Trophoblast cell (in vitro differentiated cells and primary cell): ENCODE measurements around the gene FMO4.

Experiments used
- DNase-seq, 2 donors: peaks; one replicate each; pipeline ENCODE4 v3.0.0-alpha.2; 2016
- H2AFZ ChIP-seq: 2 replicates; pipeline ENCODE4 v1.6.1; 2013; ENCODE audit warnings: low read length, moderate library complexity, mild to moderate bottlenecking; ENCODE audit not compliant: insufficient read depth, poor library complexity
- H2AK5ac ChIP-seq: 2 replicates; pipeline ENCODE4 v1.6.1; 2013; ENCODE audit warnings: mild to moderate bottlenecking, low read length
- H2BK120ac ChIP-seq: 2 replicates; pipeline ENCODE4 v1.6.1; 2013; ENCODE audit warnings: low read length, mild to moderate bottlenecking, moderate library complexity; ENCODE audit not compliant: insufficient read depth, poor library complexity
- H2BK12ac ChIP-seq: 2 replicates; pipeline ENCODE4 v1.6.1; 2013; ENCODE audit warnings: mild to moderate bottlenecking, low read length, moderate library complexity
- H2BK5ac ChIP-seq: 2 replicates; pipeline ENCODE4 v1.6.1; 2013; ENCODE audit warnings: low read length, low read depth, moderate library complexity, mild to moderate bottlenecking; ENCODE audit not compliant: poor library complexity
- H3K14ac ChIP-seq: 2 replicates; pipeline ENCODE4 v1.6.1; 2013; ENCODE audit warnings: mild to moderate bottlenecking, low read length
- H3K18ac ChIP-seq: 2 replicates; pipeline ENCODE4 v1.6.1; 2013; ENCODE audit warnings: mild to moderate bottlenecking, low read length
- H3K23ac ChIP-seq: 2 replicates; pipeline ENCODE4 v1.6.1; 2013; ENCODE audit warnings: low read length
- H3K27ac ChIP-seq: 2 replicates; pipeline ENCODE4 v1.5.1; 2013; ENCODE audit warnings: low read depth, mild to moderate bottlenecking, inconsistent platforms, low read length, moderate library complexity
- H3K27me3 ChIP-seq: 2 replicates; pipeline ENCODE4 v1.6.1; 2013; ENCODE audit warnings: inconsistent platforms, mild to moderate bottlenecking, low read length, moderate library complexity; ENCODE audit not compliant: insufficient read depth
- H3K36me3 ChIP-seq, 2 experiments: 1 replicate in 1 of 2; 2 replicates in 1 of 2; pipeline ENCODE4 v1.6.1; 2013; ENCODE audit warnings: low read length in 2 of 2, mild to moderate bottlenecking in 2 of 2, moderate library complexity in 1 of 2; ENCODE audit not compliant: insufficient read depth in 2 of 2, control insufficient read depth in 1 of 2
- H3K4ac ChIP-seq: 2 replicates; pipeline ENCODE4 v1.6.1; 2013; ENCODE audit warnings: low read depth, mild to moderate bottlenecking, low read length, moderate library complexity
- H3K4me1 ChIP-seq, 2 experiments: 1 replicate in 1 of 2; 2 replicates in 1 of 2; pipeline ENCODE4 v1.6.1; 2013; ENCODE audit warnings: low read length in 2 of 2, mild to moderate bottlenecking in 2 of 2, moderate library complexity in 1 of 2; ENCODE audit not compliant: insufficient read depth in 2 of 2, control insufficient read depth in 1 of 2
- H3K4me2 ChIP-seq: 2 replicates; pipeline ENCODE4 v1.6.1; 2013; ENCODE audit warnings: inconsistent platforms, mild to moderate bottlenecking, low read length, moderate library complexity
- H3K4me3 ChIP-seq: 2 replicates; pipeline ENCODE4 v1.5.1; 2013; ENCODE audit warnings: mild to moderate bottlenecking, low read depth, low read length, inconsistent platforms
- H3K79me1 ChIP-seq: one replicate; pipeline ENCODE4 v1.6.1; 2013; ENCODE audit warnings: low read length
- H3K79me2 ChIP-seq: 2 replicates; pipeline ENCODE4 v1.6.1; 2013; ENCODE audit warnings: low read length, mild to moderate bottlenecking; ENCODE audit not compliant: control insufficient read depth, insufficient read depth, poor library complexity
- H3K9ac ChIP-seq: 2 replicates; pipeline ENCODE4 v1.6.1; 2013; ENCODE audit warnings: mild to moderate bottlenecking, low read length
- H3K9me3 ChIP-seq: 2 replicates; pipeline ENCODE4 v1.6.1; 2013; ENCODE audit warnings: low read depth, mild to moderate bottlenecking, control low read depth, inconsistent platforms, low read length; ENCODE audit not compliant: insufficient read depth
- H4K12ac ChIP-seq: 2 replicates; pipeline ENCODE4 v1.6.1; 2013; ENCODE audit warnings: low read depth, mild to moderate bottlenecking, low read length, moderate library complexity
- H4K8ac ChIP-seq: 2 replicates; pipeline ENCODE4 v1.6.1; 2013; ENCODE audit warnings: low read depth, mild to moderate bottlenecking, low read length, moderate library complexity
- H4K91ac ChIP-seq: one replicate; pipeline ENCODE4 v1.6.1; 2013; ENCODE audit warnings: low read depth, mild to moderate bottlenecking, low read length, moderate library complexity
- WGBS: extraction: QIAGEN DNeasy Blood & Tissue Kit; methylation state at CpG from one replicate; pipeline ENCODE4 v1.1.7; 2013; ENCODE audit warnings: missing lambda C conversion rate; ENCODE audit not compliant: insufficient read length, insufficient coverage; ENCODE audit errors: extremely low coverage; 5-methylcytosine and 5-hydroxymethylcytosine counted together

FMO4 gene

GRCh38 chr1:171280599-171280998 is 33.4 kb upstream of the FMO4 start:
- Histone ChIP-seq H3K4me3 (no peak overlapping the region), H3K36me3 (no peaks in the 10 kb centered on the region), H3K9me3 (no peaks in the 10 kb centered on the region), H2AK5ac (no peak overlapping the region), H4K91ac (no peak overlapping the region), H3K4me2 (no peak overlapping the region), H2AFZ (no peak overlapping the region), H3K9ac (no peak overlapping the region), H3K4me1 (peaks cover 0 to 3% of the 10 kb centered on the region in 2 experiments), H3K4ac (no peak overlapping the region), H3K27ac (no peak overlapping the region), H2BK120ac (no peak overlapping the region), H3K23ac (no peak overlapping the region), H4K8ac (no peak overlapping the region), H2BK5ac (no peak overlapping the region), H3K27me3 (no peaks in the 10 kb centered on the region), H4K12ac (no peak overlapping the region), H2BK12ac (no peak overlapping the region), H3K18ac (no peak overlapping the region), H3K79me1 (no peaks in the 10 kb centered on the region), H3K79me2 (no peaks in the 10 kb centered on the region), H3K14ac (no peak overlapping the region)
- no CpG with 5 or more reads among the region's 7 CpGs for WGBS
- DNase-seq = no peak

- H3K27ac ChIP-seq = no peak overlapping the region
- H2AFZ ChIP-seq = no peak overlapping the region
- no peak overlapping the region for H3K9ac ChIP-seq
- H2BK5ac ChIP-seq = no peak overlapping the region
- no peak overlapping the region for H3K23ac ChIP-seq
- H2AK5ac ChIP-seq = no peak overlapping the region
- no peak overlapping the region for H3K4me3 ChIP-seq
- H3K36me3 ChIP-seq = no peaks in the 10 kb centered on the region
- no peak overlapping the region for H3K18ac ChIP-seq
- no peaks in the 10 kb centered on the region for H3K9me3 ChIP-seq
- H4K8ac ChIP-seq = no peak overlapping the region
- H3K4me1 ChIP-seq = no peaks in the 10 kb centered on the region
- no peak for DNase-seq
- H4K91ac ChIP-seq = no peak overlapping the region
- H3K27me3 ChIP-seq = no peaks in the 10 kb centered on the region
- H3K4ac ChIP-seq = no peak overlapping the region
- no peak overlapping the region for H3K14ac ChIP-seq
- no CpG with 5 or more reads among the region's 4 CpGs for WGBS
- H4K12ac ChIP-seq = no peak overlapping the region
- no peak overlapping the region for H2BK12ac ChIP-seq
- H3K79me2 ChIP-seq = no peaks in the 10 kb centered on the region
- no peak overlapping the region for H3K4me2 ChIP-seq
- H3K79me1 ChIP-seq = no peaks in the 10 kb centered on the region
- no peak overlapping the region for H2BK120ac ChIP-seq
Observed at GRCh38 chr1:171286032-171286705, 27.8 kb upstream of the FMO4 start.

DNA sequence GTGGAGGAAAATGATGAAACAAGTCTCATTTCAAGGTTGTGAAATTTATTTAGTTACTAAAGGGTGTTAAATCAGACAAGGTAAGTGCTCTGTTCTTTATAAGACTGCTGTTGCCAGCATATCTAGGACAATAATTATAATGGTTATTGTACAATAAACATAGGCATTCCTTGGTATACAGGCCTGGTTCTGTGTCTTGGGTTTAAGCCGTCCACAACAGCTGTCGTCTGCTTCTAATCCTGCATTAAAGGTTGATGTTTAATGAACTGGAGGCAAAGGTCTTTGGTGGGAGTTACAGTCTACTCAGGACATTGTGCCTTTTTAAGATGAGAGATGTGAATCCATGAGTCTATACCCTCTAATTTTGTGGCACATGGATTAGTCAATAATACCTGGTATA is 23.4 kb upstream of the FMO4 start:
- Histone ChIP-seq H3K23ac (no peak overlapping the region), H2AK5ac (no peak overlapping the region), H3K14ac (no peak overlapping the region), H3K27me3 (no peaks in the 10 kb centered on the region), H2BK5ac (no peak overlapping the region), H3K27ac (no peak overlapping the region), H3K18ac (no peak overlapping the region), H3K4ac (no peak overlapping the region), H4K12ac (no peak overlapping the region), H3K9ac (no peak overlapping the region), H3K4me3 (no peak overlapping the region), H4K91ac (no peak overlapping the region), H3K79me2 (no peaks in the 10 kb centered on the region), H3K9me3 (no peaks in the 10 kb centered on the region), H2AFZ (no peak overlapping the region), H3K4me2 (no peak overlapping the region), H2BK120ac (no peak overlapping the region), H3K4me1 (no peaks in the 10 kb centered on the region), H3K79me1 (no peaks in the 10 kb centered on the region), H4K8ac (no peak overlapping the region), H2BK12ac (no peak overlapping the region), H3K36me3 (no peaks in the 10 kb centered on the region)
- WGBS = no CpG with 5 or more reads among the region's 2 CpGs
- DNase-seq = no peak

- Histone ChIP-seq H3K27ac (no peak overlapping the region), H3K18ac (no peak overlapping the region), H3K79me2 (no peaks in the 10 kb centered on the region), H3K27me3 (no peaks in the 10 kb centered on the region), H2AFZ (no peak overlapping the region), H3K4ac (no peak overlapping the region), H2BK120ac (no peak overlapping the region), H3K4me3 (no peak overlapping the region), H3K9ac (no peak overlapping the region), H2BK12ac (no peak overlapping the region), H2AK5ac (no peak overlapping the region), H3K79me1 (no peaks in the 10 kb centered on the region), H3K36me3 (no peaks in the 10 kb centered on the region), H4K12ac (no peak overlapping the region), H4K91ac (no peak overlapping the region), H2BK5ac (no peak overlapping the region), H4K8ac (no peak overlapping the region), H3K14ac (no peak overlapping the region), H3K23ac (no peak overlapping the region), H3K4me1 (no peaks in the 10 kb centered on the region), H3K9me3 (no peaks in the 10 kb centered on the region), H3K4me2 (no peak overlapping the region)
- DNase-seq = no peak
- WGBS = no CpG with 5 or more reads among the region's 1 CpG
Observed at GRCh38 chr1:171292799-171293198, 21.2 kb upstream of the FMO4 start.
